HG03575 (cell line): ENCODE data around the gene PRRT2.

Experiments
- ATAC-seq: cut with Tn5 transposase; IDR thresholded peaks from one replicate; pipeline ENCODE4 v1.9.1; 2021; ENCODE audit not compliant: unreplicated experiment, insufficient number of reproducible peaks, low FRiP score; ENCODE audit errors: extremely low read depth

PRRT2 gene

DNA sequence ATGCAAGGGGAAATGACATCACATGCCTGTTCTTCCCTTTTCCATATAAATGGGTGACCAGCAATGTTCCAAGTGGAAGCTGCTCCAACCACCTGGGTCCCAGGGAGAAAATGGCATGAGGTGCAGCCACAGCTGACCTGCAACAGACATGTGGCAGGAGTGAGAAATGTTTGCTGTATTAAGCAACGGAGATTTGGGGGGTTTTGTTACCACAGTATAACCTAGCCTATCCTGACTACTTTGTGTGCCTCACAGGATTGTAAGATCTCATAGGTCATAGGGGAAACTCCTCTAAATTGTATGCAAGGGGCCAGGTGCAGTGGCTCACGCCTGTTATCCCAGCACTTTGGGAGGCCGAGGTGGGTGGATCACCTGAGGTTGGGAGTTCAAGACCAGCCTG is 39.0 kb downstream of the PRRT2 start:
- no peak for ATAC-seq

- no peak for ATAC-seq
Measured at GRCh38 chr16:29852654-29853053, 40.7 kb downstream of the PRRT2 start.

- ATAC-seq: no peak
Measured at GRCh38 chr16:29854520-29855100, 42.6 kb downstream of the PRRT2 start.

DNA sequence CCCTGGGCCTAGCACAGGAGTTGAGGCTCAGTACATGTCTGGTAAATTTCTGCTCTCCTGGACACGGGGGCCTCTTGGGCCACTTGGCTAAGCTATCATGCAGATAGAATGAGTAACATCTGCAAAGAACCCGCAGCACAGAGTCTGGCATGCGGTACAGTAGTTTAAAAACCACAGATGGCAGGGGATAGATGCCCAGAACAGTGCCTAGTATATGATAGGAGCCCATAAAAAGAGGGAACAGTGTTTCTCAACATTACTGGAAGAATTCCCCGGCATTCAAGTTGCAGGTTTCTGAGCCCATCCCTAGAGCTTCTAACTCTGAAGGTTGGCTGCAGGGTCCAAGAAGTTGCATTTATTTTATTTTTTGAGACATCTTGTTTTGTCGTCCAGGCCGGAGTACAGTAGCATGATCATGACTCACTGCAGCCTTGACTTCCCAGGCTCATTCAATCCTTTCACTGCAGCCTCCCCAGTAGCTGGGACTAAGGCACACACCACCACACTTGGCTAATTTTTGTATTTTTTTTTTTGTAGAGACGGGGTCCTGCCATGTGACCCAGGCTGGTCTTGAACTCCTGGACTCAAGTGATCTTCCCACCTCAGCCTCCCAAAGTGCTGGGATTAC is 45.3 kb downstream of the PRRT2 start:
- no peak for ATAC-seq

DNA sequence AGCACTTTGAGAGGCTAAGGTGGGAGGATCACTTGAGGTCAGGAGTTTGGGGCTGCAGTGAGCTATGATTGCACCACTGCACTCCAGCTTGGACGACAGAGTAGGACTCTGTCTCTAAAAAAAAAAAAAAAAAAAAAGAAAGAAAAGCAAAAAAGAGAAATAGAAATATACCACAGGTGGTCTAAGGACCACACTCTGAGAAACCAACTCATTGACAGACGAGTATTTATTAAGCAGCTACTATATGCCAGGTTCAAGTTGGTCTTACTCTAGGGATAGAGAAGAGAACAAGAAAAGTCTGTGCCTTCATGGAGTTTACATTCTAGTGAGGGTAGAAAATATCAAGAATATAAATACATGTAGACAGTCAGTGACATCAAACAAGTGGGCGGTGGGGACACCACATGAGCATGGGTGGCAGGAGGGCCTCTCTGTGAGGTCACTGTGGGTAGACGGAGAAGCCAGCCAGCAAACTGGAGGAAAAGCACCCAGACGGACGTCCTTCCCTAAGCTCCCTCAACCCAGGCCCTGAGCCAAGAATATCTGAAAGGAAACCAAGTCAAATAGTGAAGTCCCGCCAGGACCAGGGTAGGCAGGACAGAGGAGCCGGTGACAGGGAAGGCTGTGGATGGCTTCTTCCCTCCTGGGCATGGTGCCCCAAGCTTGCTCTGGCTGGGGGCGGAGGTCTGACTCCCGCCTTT is 46.3 kb downstream of the PRRT2 start:
- ATAC-seq: no peak

DNA sequence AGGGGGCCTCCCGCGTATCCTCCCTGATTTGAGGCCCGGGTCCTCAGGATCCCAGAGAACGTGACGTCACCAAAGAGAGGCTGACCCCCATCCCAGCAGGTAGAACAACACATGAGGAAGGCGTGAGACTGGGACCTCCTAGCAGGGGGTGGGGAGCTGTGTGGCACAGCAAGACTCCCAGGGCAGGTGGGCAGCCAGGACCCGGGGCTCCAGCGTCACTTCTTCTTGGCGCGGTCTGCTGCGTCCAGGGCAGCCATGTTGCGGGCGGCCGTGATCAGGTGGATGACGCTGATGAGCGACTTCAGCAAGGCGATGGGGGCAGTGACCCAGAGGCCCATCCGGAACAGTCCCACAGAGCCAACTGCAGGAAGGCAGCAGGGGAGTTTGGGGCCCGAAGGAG is 47.0 kb downstream of the PRRT2 start:
- no peak for ATAC-seq

DNA sequence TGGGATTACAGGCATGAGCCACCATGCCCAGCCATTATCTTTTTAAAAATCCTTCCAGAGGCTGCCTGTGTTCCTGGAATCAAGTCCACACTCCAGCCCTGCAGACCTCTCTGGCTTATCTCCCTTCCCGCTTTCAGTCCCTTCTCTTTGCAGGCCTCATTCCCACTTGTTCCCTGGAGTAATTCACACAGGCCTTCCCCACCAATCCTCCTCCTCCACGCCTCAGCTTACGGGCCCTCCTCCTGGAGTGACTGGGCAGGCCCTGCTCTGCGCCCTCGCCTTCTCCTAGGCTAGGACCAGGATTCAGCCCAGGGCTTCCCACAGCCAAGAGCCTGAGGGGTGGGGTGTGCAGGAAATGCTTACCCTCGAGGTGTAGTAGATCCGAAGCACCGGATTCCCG is 48.2 kb downstream of the PRRT2 start:
- ATAC-seq: no peak

DNA sequence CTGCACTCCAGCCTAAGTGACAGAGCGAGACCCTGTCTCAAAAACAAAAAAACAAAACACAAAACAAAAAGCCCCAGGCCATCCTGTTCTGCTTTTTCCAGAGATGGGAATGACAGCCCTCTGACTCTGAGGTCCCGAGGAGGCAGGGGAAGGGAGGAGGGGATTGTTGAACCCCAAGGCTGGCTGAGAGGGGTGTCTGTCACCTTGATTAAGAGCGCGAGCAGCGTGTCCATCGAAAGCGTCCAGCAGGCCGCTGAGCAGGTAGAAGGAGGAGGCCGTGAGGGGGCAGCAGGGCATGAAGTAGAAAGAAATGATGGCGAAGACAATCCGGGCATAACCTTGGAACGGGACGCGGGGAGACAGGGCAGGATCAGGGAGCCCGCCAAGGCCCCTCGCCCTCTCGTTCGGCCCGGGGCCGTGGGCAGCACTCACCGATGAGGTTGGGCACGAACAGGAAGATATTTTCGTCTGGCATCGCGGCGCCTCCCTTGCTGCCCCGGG is 50.4 kb downstream of the PRRT2 start:
- ATAC-seq: no peak

DNA sequence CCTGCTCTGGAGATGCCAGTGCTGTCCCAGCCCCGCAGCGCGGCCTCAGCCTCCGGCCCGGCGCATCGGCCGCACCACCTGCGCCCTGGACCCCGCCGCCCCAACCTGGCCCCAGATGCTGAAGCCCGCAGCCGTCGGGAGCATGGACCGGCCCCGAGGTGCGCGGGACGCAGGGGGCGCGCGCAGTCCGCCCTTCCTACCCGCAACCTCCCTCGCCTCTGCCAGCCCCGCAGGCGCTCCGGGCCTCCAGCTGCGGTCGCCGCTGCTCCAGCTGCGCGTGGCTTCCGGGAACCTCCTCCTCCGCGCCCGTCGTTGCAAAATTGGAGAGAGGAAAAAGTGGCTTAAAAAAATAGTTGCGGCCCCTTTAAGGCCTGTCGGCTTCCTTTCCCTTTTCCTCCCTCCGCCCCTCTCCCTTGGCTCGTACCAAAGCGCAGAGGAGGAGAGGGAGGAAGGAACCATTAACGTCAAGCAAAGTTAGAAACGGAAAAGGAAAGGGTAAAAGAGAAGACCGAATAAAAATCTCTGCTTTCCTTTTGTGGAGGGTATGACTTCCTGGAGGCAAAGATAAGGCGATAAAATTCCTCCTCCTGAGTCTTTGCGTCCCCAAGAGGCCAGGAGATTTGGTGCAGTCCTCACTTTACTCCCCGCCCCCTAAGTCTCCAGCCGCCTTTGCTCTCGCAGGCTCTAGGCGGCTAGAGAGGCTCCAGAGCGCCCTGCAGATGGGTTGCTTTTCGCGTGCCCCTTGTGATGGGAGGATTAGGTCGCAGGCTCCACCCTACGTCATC is 51.1 kb downstream of the PRRT2 start, which contains the start of gene CDIPT:
Gene CDIPT (minus strand): TSS at position 343 of the 785 bp plus-strand sequence. CDS start 369 bp downstream, outside the sequence.
- ATAC-seq: no peak

- ATAC-seq: no peak
Measured at GRCh38 chr16:29863669-29863984, 51.6 kb downstream of the PRRT2 start.

- no peak for ATAC-seq
Measured at GRCh38 chr16:29864205-29864604, 52.2 kb downstream of the PRRT2 start.
